Measurements from ENCODE around the gene ZNF93. TPM values are rescaled to one million over a fixed set of nuclear protein-coding genes. Genes with fewer than 3 reads are reported as not detected.

The ZNF93 gene
- total and polyA plus RNA-seq, 2 of the 13 experiments (the other 11 are each of a cell fraction or from before 2014, with no cell fraction given) = 0.49 to 0.66 TPM

GRCh38 chr19:19865750-19866610, 34.8 kb upstream of the ZNF93 start, which contains the start of gene ZNF253 (continued):
- TF ChIP-seq NCOR1 (IDR thresholded peaks at IDR 0.05; ENCODE audit: borderline replicate concordance, low read length) (no peak), SIN3A (IDR thresholded peaks at IDR 0.05; ENCODE audit: borderline replicate concordance, low read depth, low read length) (0 out of 2 replicates have a peak, but pooled peaks have one; percentile 66), TRIM24 (CRISPR knock-in tag; IDR thresholded peaks at IDR 0.05) (no peak), AGO2 (optimal IDR thresholded peaks at IDR 0.05; ENCODE audit: low read depth, low read length) (no peak), PHF20 (CRISPR knock-in tag; IDR thresholded peaks at IDR 0.05) (peak; percentile 63), CREB1 (IDR thresholded peaks at IDR 0.05) (no peak), CREB1 (CRISPR knock-in tag; IDR thresholded peaks at IDR 0.05) (no peak), ZNF138 (CRISPR knock-in tag; IDR thresholded peaks at IDR 0.05; ENCODE audit: low read depth) (no peak), ZSCAN22 (CRISPR knock-in tag; IDR thresholded peaks at IDR 0.05) (0 out of 2 replicates have a peak, but pooled peaks have one; percentile 18), SCMH1 (CRISPR knock-in tag; IDR thresholded peaks at IDR 0.05; ENCODE audit: borderline replicate concordance) (no peak), KMT2A (CRISPR knock-in tag; IDR thresholded peaks at IDR 0.05) (no peak), BRD4 (CRISPR knock-in tag; IDR thresholded peaks at IDR 0.05) (no peak), HNF4G (IDR thresholded peaks at IDR 0.05; ENCODE audit: borderline replicate concordance, low read depth, low read length) (peak; percentile 10; the same call in 1 of the 2 replicates), HNF4G (CRISPR knock-in tag; IDR thresholded peaks at IDR 0.05; ENCODE audit: borderline replicate concordance, low read depth) (no peak), ZNF629 (CRISPR knock-in tag; conservative IDR thresholded peaks at IDR 0.05) (0 out of 2 replicates have a peak, but pooled peaks have one; percentile 31), DNMT3B (CRISPR knock-in tag; conservative IDR thresholded peaks at IDR 0.05) (no peak), ZNF777 (CRISPR knock-in tag; IDR thresholded peaks at IDR 0.05) (no peak; the same call in 1 of the 2 replicates), ZNF510 (CRISPR knock-in tag; IDR thresholded peaks at IDR 0.05; ENCODE audit: low read depth) (peak; percentile 62; the same call in 1 of the 2 replicates)
- TF ChIP-seq, protein P1, sequence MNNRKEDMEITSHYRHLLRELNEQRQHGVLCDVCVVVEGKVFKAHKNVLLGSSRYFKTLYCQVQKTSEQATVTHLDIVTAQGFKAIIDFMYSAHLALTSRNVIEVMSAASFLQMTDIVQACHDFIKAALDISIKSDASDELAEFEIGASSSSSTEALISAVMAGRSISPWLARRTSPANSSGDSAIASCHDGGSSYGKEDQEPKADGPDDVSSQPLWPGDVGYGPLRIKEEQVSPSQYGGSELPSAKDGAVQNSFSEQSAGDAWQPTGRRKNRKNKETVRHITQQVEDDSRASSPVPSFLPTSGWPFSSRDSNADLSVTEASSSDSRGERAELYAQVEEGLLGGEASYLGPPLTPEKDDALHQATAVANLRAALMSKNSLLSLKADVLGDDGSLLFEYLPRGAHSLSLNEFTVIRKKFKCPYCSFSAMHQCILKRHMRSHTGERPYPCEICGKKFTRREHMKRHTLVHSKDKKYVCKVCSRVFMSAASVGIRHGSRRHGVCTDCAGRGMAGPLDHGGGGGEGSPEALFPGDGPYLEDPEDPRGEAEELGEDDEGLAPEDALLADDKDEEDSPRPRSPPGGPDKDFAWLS (CRISPR knock-in tag; IDR thresholded peaks at IDR 0.05; ENCODE audit: borderline replicate concordance) = no peak
- TF ChIP-seq, protein P2, sequence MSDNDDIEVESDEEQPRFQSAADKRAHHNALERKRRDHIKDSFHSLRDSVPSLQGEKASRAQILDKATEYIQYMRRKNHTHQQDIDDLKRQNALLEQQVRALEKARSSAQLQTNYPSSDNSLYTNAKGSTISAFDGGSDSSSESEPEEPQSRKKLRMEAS (IDR thresholded peaks at IDR 0.05) = peak; percentile 87
- TF ChIP-seq, protein P3, sequence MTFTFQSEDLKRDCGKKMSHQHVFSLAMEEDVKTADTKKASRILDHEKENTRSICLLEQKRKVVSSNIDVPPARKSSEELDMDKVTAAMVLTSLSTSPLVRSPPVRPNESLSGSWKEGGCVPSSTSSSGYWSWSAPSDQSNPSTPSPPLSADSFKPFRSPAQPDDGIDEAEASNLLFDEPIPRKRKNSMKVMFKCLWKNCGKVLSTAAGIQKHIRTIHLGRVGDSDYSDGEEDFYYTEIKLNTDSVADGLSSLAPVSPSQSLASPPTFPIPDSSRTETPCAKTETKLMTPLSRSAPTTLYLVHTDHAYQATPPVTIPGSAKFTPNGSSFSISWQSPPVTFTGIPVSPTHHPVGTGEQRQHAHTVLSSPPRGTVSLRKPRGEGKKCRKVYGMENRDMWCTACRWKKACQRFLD (CRISPR knock-in tag; IDR thresholded peaks at IDR 0.05; ENCODE audit: borderline replicate concordance) = 0 out of 2 replicates have a peak, but pooled peaks have one; percentile 70
- TF ChIP-seq, protein P4, sequence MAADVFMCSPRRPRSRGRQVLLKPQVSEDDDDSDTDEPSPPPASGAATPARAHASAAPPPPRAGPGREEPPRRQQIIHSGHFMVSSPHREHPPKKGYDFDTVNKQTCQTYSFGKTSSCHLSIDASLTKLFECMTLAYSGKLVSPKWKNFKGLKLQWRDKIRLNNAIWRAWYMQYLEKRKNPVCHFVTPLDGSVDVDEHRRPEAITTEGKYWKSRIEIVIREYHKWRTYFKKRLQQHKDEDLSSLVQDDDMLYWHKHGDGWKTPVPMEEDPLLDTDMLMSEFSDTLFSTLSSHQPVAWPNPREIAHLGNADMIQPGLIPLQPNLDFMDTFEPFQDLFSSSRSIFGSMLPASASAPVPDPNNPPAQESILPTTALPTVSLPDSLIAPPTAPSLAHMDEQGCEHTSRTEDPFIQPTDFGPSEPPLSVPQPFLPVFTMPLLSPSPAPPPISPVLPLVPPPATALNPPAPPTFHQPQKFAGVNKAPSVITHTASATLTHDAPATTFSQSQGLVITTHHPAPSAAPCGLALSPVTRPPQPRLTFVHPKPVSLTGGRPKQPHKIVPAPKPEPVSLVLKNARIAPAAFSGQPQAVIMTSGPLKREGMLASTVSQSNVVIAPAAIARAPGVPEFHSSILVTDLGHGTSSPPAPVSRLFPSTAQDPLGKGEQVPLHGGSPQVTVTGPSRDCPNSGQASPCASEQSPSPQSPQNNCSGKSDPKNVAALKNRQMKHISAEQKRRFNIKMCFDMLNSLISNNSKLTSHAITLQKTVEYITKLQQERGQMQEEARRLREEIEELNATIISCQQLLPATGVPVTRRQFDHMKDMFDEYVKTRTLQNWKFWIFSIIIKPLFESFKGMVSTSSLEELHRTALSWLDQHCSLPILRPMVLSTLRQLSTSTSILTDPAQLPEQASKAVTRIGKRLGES (CRISPR knock-in tag; IDR thresholded peaks at IDR 0.05; ENCODE audit: borderline replicate concordance) = no peak; the same call in 1 of the 2 replicates

Data from HepG2 (cell line).